IMR-90 (cell line): Measurements from ENCODE around the gene SLC44A4. TPM values are rescaled to one million over a fixed set of nuclear protein-coding genes. Genes with fewer than 3 reads are reported as not detected.

Source experiments
- ATAC-seq: fragments of 200-7000 bp; cut with Tn5 transposase; 2 replicates; pipeline ENCODE4 v1.9.1; 2020; ENCODE audit warnings: low read depth, mild to moderate bottlenecking, moderate library complexity
- BruUV-seq: library from RNA; stranded (reverse); fragments of 400-500 nt; replicated peaks from 2 replicates; lab custom pipeline; 2021; lab: Mats Ljungman, UMichigan
- CTCF ChIA-PET: fragments of 300-600 bp; formaldehyde crosslinking; extraction: SDS; loops from one replicate; lab custom pipeline; 2021; ENCODE audit warnings: antibody characterized with exemption; lab: Yijun Ruan, JAX
- POLR2A ChIA-PET: fragments of 300-600 bp; sonication (Branson Sonifier 250); formaldehyde crosslinking; loops from one replicate; lab custom pipeline; 2022; ENCODE audit warnings: antibody characterized with exemption; ENCODE audit not compliant: unreplicated experiment; lab: Charles Lee
- DNase-seq: peaks from one replicate; pipeline ENCODE4 v3.0.0; 2013
- H2AFZ ChIP-seq: replicated peaks from 2 replicates; pipeline ENCODE3; 2013; ENCODE audit warnings: low read length, mild to moderate bottlenecking; ENCODE audit not compliant: poor library complexity
- H2AK5ac ChIP-seq: 2 replicates; pipeline ENCODE4 v1.6.1; 2013; ENCODE audit warnings: low read depth, low read length, inconsistent platforms
- H2AK9ac ChIP-seq: replicated peaks from 2 replicates; pipeline ENCODE3; 2013; ENCODE audit warnings: mild to moderate bottlenecking, low read depth, low read length, moderate library complexity; ENCODE audit not compliant: poor library complexity
- H2BK120ac ChIP-seq: 2 replicates; pipeline ENCODE4 v1.6.1; 2013; ENCODE audit warnings: low read depth, low read length, inconsistent platforms
- H2BK15ac ChIP-seq: 3 replicates; pipeline ENCODE4 v1.6.1; 2013; ENCODE audit warnings: low read depth, low read length, inconsistent platforms
- H2BK20ac ChIP-seq: 2 replicates; pipeline ENCODE4 v1.6.1; 2013; ENCODE audit warnings: low read depth, mild to moderate bottlenecking, inconsistent platforms, low read length, moderate library complexity
- H2BK5ac ChIP-seq: 2 replicates; pipeline ENCODE4 v1.6.1; 2013; ENCODE audit warnings: mild to moderate bottlenecking, low read depth, low read length, inconsistent platforms; ENCODE audit not compliant: poor library complexity, severe bottlenecking
- H3K14ac ChIP-seq: replicated peaks from 2 replicates; pipeline ENCODE4 v1.6.1; 2013; ENCODE audit warnings: low read depth, low read length, inconsistent platforms
- H3K18ac ChIP-seq: 2 replicates; pipeline ENCODE4 v1.6.1; 2013; ENCODE audit warnings: low read depth, low read length, control low read depth
- H3K23ac ChIP-seq: 2 replicates; pipeline ENCODE4 v1.6.1; 2013; ENCODE audit warnings: low read depth, low read length, inconsistent platforms
- H3K27ac ChIP-seq: 2 replicates; pipeline ENCODE4 v1.5.1; 2013; ENCODE audit warnings: mild to moderate bottlenecking, control low read depth, low read length; ENCODE audit not compliant: insufficient read depth
- H3K27me3 ChIP-seq: 2 replicates; pipeline ENCODE4 v1.6.1; 2013; ENCODE audit warnings: low read length; ENCODE audit not compliant: control insufficient read depth, insufficient read depth
- H3K36me3 ChIP-seq: 2 replicates; pipeline ENCODE4 v1.6.1; 2013; ENCODE audit warnings: low read length, mixed read lengths; ENCODE audit not compliant: control insufficient read depth, insufficient read depth
- H3K4ac ChIP-seq: 2 replicates; pipeline ENCODE4 v1.6.1; 2013; ENCODE audit warnings: low read depth, low read length, inconsistent platforms
- H3K4me1 ChIP-seq: 2 replicates; pipeline ENCODE4 v1.6.1; 2013; ENCODE audit warnings: low read length, mixed read lengths; ENCODE audit not compliant: control insufficient read depth, insufficient read depth
- H3K4me2 ChIP-seq: 2 replicates; pipeline ENCODE4 v1.6.1; 2013; ENCODE audit warnings: low read depth, mild to moderate bottlenecking, control low read depth, low read length, moderate library complexity
- H3K4me3 ChIP-seq: 2 replicates; pipeline ENCODE4 v1.5.1; 2013; ENCODE audit warnings: low read depth, mild to moderate bottlenecking, control low read depth, low read length, moderate library complexity; ENCODE audit not compliant: insufficient read depth
- H3K56ac ChIP-seq: 2 replicates; pipeline ENCODE4 v1.6.1; 2013; ENCODE audit warnings: low read length, inconsistent platforms; ENCODE audit not compliant: insufficient read depth; ENCODE audit errors: extremely low read depth
- H3K79me1 ChIP-seq, 2 experiments: 2 replicates each; pipeline ENCODE4 v1.6.1; 2013; ENCODE audit warnings: low read length in 2 of 2, inconsistent platforms in 1 of 2, low read depth in 1 of 2
- H3K9ac ChIP-seq: 2 replicates; pipeline ENCODE4 v1.6.1; 2013; ENCODE audit warnings: low read depth, low read length, control low read depth
- H3K9me1 ChIP-seq: 2 replicates; pipeline ENCODE4 v1.6.1; 2013; ENCODE audit warnings: low read length, inconsistent platforms; ENCODE audit not compliant: insufficient read depth
- H3K9me3 ChIP-seq: 2 replicates; pipeline ENCODE4 v1.6.1; 2013; ENCODE audit warnings: low read length; ENCODE audit not compliant: control insufficient read depth, insufficient read depth
- H4K20me1 ChIP-seq: 2 replicates; pipeline ENCODE4 v1.6.1; 2013; ENCODE audit warnings: low read length, inconsistent platforms; ENCODE audit not compliant: insufficient read depth
- H4K5ac ChIP-seq: 2 replicates; pipeline ENCODE4 v1.6.1; 2013; ENCODE audit warnings: mild to moderate bottlenecking, low read depth, low read length, control low read depth
- H4K8ac ChIP-seq, 2 experiments: 2 replicates each; pipeline ENCODE4 v1.6.1; 2013; ENCODE audit warnings: low read depth in 2 of 2, low read length in 2 of 2, control low read depth in 1 of 2, inconsistent platforms in 1 of 2
- H4K91ac ChIP-seq: 2 replicates; pipeline ENCODE4 v1.6.1; 2013; ENCODE audit warnings: low read depth, low read length, inconsistent platforms; ENCODE audit not compliant: insufficient read depth
- MXI1 ChIP-seq: IDR thresholded peaks from 2 replicates; pipeline ENCODE4 v1.6.1; 2012; ENCODE audit warnings: low read depth, mild to moderate bottlenecking, low read length, moderate library complexity, borderline replicate concordance
- NFE2L2 ChIP-seq: fragments of 150-350 bp; IDR thresholded peaks from 2 replicates; pipeline ENCODE4 v1.6.1; 2016; ENCODE audit warnings: low read depth, mild to moderate bottlenecking, low read length
- RFX5 ChIP-seq: IDR thresholded peaks from 2 replicates; pipeline ENCODE4 v1.8.0; 2012; ENCODE audit warnings: low read depth, mild to moderate bottlenecking, low read length, moderate library complexity
- SMC3 ChIP-seq: fragments of 150-350 bp; IDR thresholded peaks from 2 replicates; pipeline ENCODE4 v1.6.1; 2016; ENCODE audit warnings: low read depth, mild to moderate bottlenecking, antibody characterized with exemption, low read length, moderate library complexity
- WGBS, 2 experiments: methylation state at CpG; one replicate each; pipeline versions ENCODE4 v1.1.5 to v1.1.7; 2013; ENCODE audit warnings: missing lambda C conversion rate in 2 of 2; ENCODE audit not compliant: insufficient read length in 1 of 2; ENCODE audit errors: extremely low coverage in 2 of 2; 5-methylcytosine and 5-hydroxymethylcytosine counted together
- dilution Hi-C: fragments of 300-500 bp; cut with HindIII; formaldehyde crosslinking; loops from one replicate; pipeline ENCODE4 v1.14.3; 2018; ENCODE audit warnings: low sequenced_read_pairs; ENCODE audit not compliant: unreplicated experiment
- in situ Hi-C: fragments of 300-500 bp; cut with MboI; formaldehyde crosslinking; loops from 3 replicates; pipeline ENCODE4 v1.14.3; 2019; ENCODE audit warnings: low sequenced_read_pairs, inconsistent platforms, mixed read lengths
- intact Hi-C: fragments of 100-400 bp; cut with micrococcal nuclease; formaldehyde crosslinking; loops from 2 replicates; pipeline ENCODE4 v1.10.0; 2022
- polyA plus RNA-seq, 3 experiments: library from polyadenylated mRNA; depleted of rRNA; stranded (reverse); fragments of >200 nt; gene quantifications; 2 replicates each; pipeline ENCODE4 v1.2.3, GENCODE V29; 2012; ENCODE audit warnings: low replicate concordance in 1 of 3
- total RNA-seq: library from RNA; depleted of rRNA; stranded (reverse); fragments of >200 nt; gene quantifications from 2 replicates; pipeline ENCODE4 v1.2.3, GENCODE V29; 2012

The SLC44A4 gene
- total and polyA plus RNA-seq, 2 of the 4 experiments (the other 2 are of a cell fraction) = 0.14 to 0.36 TPM

GRCh38 chr6:31859923-31860322, 18.9 kb downstream of the SLC44A4 start:
- Histone ChIP-seq H2BK120ac (no peak overlapping the region), H4K5ac (no peak overlapping the region), H3K56ac (no peak overlapping the region), H2BK20ac (no peak overlapping the region), H4K20me1 (no peaks in the 10 kb centered on the region), H2AK5ac (no peak overlapping the region), H4K91ac (no peak overlapping the region), H3K14ac (no peak overlapping the region), H3K9ac (no peak overlapping the region), H3K9me1 (peaks cover 2% of the 10 kb centered on the region; the same call in 1 of the 2 replicates), H4K8ac (no peak overlapping the region), H3K4ac (no peak overlapping the region), H2BK15ac (no peak overlapping the region), H3K4me2 (no peak overlapping the region), H3K4me3 (no peak overlapping the region), H3K23ac (no peak overlapping the region), H2BK5ac (no peak overlapping the region), H3K27me3 (no peaks in the 10 kb centered on the region), H3K27ac (no peak overlapping the region), H3K18ac (no peak overlapping the region), H3K9me3 (no peaks in the 10 kb centered on the region), H2AK9ac (no peak overlapping the region), H3K36me3 (peaks cover 23% of the 10 kb centered on the region), H3K4me1 (peaks cover 4% of the 10 kb centered on the region), H3K79me1 (peaks cover 7 to 20% of the 10 kb centered on the region in 2 experiments; a peak in 2 of 4 replicates), H2AFZ (no peak overlapping the region)
- TF ChIP-seq NFE2L2 = no peak
- no peak for TF ChIP-seq MXI1
- no peak for TF ChIP-seq RFX5
- no peak for TF ChIP-seq SMC3
- DNase-seq (no peak), ATAC-seq (no peak)
- dilution Hi-C loops = no loop called here
- CTCF ChIA-PET = no interaction called here
- WGBS, 2 experiments = 91% methylated on average over 9 of the region's 11 CpGs; no CpG with 5 or more reads in 1 of the 2 experiments
- POLR2A ChIA-PET = no interaction called here
- in situ Hi-C loops = no loop called here
- BruUV-seq = no TSS peak
- intact Hi-C loops = no loop called here
